ENCODE data around the gene WIPF2.

Gene WIPF2, protein sequence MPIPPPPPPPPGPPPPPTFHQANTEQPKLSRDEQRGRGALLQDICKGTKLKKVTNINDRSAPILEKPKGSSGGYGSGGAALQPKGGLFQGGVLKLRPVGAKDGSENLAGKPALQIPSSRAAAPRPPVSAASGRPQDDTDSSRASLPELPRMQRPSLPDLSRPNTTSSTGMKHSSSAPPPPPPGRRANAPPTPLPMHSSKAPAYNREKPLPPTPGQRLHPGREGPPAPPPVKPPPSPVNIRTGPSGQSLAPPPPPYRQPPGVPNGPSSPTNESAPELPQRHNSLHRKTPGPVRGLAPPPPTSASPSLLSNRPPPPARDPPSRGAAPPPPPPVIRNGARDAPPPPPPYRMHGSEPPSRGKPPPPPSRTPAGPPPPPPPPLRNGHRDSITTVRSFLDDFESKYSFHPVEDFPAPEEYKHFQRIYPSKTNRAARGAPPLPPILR

DNA sequence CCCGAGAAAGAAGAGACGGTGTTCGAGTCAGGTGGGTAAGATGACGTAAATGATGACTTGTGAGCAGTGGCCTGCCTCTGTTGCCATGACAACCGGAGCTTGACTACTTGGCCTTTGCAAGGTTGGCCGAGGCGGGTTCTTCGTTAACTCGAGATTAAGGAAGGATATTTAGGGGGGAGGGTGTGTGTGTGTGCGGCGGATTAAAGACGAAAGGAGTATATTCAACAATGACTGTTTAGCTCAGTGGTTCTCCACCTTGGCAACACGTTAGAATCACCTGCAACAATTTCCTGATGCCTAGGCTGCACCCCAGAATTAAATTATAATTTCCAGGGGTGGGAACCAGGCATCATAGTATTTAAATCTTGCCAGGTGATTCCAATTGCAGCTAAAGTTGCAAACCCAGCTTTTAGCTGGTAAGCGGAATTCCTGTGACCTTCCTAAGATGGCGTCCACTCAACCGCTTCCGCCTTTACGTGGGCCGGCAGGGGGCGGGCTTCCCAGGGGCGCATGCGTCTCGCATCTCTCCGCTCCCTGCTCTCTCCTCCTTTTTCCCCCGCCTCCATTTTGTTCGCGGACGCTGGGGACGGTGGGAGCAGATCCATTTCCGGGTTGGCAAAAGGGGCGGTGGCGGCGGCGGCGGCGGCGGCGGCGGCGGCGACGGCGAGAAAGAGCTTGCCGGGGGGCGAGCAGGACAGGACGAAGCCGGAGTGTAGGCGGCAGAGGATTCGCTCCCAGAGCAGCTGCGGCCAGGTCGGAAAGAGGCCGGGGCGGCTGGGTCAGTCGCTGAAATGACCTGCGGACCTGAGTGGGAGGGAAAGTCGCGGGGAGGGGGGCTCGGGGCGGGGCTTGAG, at the start of gene WIPF2:
Gene WIPF2 (plus strand): TSS at position 565 of the 854 bp plus-strand sequence. CDS start 37,156 bp downstream, outside the sequence.
- DNase-seq (ENCODE audit: low spot score), result peak; percentile 97

DNA sequence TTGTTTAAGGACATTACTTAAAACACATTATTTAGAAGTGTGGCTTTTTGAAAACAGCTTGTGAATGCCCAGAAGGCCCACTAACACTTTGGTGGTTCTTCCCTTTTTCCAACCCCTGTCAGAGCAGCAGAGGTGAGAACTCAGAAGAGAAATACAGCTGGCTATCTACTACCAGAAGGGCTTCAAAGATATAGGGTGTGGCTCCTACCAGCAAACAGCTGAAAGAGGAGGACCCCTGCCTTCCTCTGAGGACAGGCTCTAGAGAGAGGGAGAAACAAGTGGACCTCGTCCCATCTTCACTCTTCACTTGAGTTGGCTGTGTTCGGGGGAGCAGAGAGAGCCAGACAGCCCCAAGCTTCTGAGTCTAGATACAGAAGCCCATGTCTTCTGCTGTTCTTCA, 48.8 kb upstream of the WIPF2 start:
- no peak for DNase-seq (ENCODE audit: low spot score)

GRCh38 chr17:40171750-40172149, 47.4 kb upstream of the WIPF2 start:
- DNase-seq (ENCODE audit: low spot score), result no peak

DNA sequence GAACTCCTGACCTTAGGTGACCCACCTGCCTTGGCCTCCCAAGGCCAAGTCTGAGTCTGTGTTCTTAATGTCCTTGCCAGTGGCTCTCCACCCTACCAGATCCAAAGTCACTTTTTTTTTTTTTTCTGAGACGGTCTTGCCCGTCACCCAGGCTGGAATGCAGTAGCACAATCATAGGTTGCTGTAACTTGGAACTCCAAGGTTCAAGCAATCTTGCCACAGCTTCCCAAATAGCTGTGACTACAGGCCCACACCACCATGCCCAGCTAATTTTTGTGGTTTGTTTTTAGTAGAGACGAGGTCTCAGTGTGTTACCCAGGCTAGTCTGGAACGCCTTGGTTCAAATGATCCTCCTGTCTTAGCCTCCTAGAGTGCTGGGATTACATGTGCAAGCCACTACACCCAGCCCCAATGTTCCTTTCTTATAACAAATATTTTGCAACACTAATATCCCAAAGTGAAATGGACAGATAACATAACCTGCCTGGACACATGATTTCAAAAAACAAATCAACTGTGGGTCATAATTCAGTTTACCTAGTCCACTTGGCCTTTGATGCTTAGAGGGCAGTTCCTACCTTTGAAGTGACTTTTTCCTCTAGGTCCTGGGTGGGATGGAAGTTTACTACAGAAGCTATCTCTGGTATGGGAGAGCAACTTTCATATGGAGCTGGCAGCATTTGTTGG, 45.9 kb upstream of the WIPF2 start:
- DNase-seq (ENCODE audit: low spot score), result no peak

DNA sequence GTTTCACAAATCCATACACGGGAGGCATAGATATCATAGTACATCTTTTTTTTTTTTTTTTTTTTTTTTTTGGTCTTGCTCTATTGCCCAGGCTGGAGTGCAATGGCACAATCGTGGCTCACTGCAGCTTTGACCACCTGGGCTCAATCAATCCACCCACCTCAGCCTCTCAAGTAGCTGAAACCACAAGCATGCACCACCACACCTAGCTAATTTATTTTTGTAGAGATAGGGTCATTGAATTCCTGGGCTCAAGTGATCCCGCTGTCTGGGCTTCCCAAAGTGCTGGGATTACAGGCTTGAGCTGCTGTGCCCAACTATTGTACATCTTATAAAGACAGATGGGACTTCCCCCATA, 45.3 kb upstream of the WIPF2 start:
- DNase-seq (ENCODE audit: low spot score), result no peak

DNA sequence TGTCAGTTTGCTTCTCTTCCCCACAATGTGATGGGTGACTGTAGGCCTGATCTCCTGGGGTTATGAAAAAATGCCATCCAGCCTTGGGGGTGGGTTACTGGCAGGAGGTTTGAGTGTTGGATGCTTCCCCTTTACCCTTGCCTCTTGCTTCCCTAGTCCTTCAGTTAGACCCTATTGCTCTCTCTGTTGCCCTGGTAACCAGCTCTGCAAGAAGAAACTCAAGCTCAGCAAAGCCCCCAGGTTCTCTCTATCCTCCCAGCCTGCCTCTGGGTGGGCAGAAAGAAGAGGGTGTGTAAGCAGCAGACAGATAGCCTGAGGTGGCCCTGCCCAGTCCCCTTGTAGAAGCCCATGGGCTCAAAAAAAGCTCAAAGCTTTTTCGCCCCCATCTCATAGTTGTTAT, 44.6 kb upstream of the WIPF2 start:
- no peak for DNase-seq (ENCODE audit: low spot score)

GRCh38 chr17:40175928-40176753, 43.0 kb upstream of the WIPF2 start:
- no peak for DNase-seq (ENCODE audit: low spot score)

DNA sequence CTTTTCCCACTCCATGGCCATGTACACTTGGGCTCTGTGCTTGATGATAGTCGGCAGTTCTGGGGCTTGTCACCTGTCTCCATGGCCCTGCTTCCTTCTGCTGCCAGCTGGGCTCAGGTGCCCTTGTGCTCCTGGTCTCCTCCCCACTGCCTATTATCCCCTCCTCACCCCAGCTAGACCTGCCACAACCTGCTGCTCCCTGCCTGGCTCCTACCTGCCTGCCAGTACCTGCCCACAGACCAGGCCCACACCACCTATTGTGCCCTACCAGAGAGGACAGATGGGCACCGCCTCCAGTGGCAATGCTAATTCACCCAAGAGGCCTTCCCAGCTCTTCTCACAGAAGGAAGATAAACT, 42.4 kb upstream of the WIPF2 start:
- DNase-seq (ENCODE audit: low spot score), result no peak

GRCh38 chr17:40177275-40177874, 41.7 kb upstream of the WIPF2 start, which contains the start of gene RAPGEFL1:
TSS of gene RAPGEFL1 (plus strand) at chr17:40177470. CDS start at chr17:40177862, 392 bp downstream.
- DNase-seq (ENCODE audit: low spot score), result peak; percentile 83

- DNase-seq (ENCODE audit: low spot score), result no peak
Observed at GRCh38 chr17:40178021-40178601, 41.0 kb upstream of the WIPF2 start.

- no peak for DNase-seq (ENCODE audit: low spot score)
Observed at GRCh38 chr17:40178660-40179059, 40.4 kb upstream of the WIPF2 start.

DNA sequence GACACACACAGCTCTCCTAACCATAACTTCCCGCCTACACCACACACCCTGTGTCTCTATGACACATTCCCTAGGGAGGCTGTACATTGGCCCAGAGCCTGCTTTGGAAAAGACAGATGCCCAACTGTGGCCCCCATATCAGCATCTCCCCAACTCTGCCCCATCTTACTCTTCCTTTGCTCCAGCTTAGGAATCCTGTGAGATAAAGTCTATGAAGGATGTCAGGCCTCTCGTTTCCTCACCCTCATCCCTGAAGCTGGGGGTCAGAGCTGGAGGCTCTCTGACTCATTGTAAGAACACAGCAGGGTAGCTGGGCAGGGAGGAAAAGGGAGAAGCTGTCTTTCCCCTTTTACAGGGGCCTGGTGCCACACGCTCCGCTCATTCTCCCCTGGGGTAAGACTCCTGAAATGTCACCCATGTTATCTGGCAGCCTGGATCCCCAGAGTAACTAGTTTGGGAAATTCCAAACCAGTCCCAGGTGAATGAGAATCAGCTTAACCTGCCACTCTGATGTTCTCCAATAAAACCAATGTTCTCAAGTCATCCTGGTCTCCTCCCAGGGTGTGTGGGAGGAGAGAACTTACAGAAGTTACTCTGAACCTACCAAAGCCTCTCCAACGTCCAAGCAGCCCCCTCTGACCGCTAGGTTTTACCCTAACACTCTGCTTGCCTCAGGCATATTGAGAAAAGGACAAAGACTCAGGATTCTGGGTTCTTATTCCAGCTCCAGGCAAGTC, 39.0 kb upstream of the WIPF2 start:
- DNase-seq (ENCODE audit: low spot score), result no peak

DNA sequence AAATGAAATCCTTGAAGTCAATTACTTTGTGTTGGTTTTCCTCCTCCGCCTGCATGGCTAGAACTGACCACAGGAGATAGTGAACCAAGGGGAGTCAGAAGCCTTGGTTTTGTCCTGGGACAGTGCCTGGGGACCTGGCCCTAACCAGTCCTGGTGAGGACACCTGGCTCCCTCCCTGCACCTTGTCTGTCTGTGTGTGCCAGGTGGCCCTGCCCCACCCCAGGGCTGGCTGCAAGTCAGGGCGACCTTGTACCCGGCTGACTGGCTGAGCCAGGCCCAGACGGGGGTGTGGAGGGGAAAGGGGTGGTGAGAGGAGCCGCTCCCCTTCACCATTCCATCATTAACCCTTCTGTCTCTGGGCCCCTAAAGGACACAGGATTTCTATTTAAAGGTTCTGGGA, 38.4 kb upstream of the WIPF2 start:
- no peak for DNase-seq (ENCODE audit: low spot score)

DNA sequence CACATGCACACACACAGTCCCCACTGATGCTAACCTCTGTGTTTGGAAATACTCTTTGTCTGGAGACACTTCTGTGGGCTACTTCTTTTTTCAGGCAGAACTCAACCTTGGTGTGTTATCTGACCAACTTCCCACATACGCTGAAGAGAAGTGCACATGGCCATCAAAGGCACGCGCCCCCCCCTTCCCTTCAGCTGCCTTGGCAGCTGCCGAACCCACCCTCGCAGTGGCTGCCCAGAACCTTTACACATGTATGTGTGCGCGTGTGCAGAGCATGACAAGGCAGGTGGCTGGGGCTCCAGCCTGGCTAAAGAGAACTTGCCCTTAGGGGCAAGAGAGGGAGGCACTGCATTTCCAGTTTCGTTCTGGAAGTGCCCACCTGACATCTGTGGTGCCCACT, 37.9 kb upstream of the WIPF2 start:
- no peak for DNase-seq (ENCODE audit: low spot score)

- DNase-seq (ENCODE audit: low spot score), result no peak
Observed at GRCh38 chr17:40182606-40183005, 36.5 kb upstream of the WIPF2 start.

DNA sequence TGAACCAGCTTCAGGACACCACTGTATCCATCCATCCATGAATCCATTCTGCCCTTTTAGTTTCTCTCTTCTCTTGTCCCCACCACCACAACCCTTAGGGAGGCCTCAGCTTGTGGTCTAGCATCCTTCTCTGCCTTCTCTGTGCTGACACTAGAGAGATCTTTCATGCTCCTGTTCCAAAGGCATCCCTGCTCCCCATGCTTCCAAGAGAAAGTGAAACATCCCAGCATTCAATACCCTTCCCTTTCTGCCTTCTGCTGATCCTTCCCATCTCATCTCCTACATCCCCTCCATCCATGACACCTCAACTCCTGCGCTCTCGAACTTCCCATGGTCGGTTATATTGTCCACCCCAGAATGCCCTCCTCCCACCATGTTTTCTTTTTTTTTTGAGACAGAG, 31.9 kb upstream of the WIPF2 start:
- DNase-seq (ENCODE audit: low spot score), result no peak

- DNase-seq (ENCODE audit: low spot score), result no peak
Observed at GRCh38 chr17:40188694-40189093, 30.4 kb upstream of the WIPF2 start.

DNA sequence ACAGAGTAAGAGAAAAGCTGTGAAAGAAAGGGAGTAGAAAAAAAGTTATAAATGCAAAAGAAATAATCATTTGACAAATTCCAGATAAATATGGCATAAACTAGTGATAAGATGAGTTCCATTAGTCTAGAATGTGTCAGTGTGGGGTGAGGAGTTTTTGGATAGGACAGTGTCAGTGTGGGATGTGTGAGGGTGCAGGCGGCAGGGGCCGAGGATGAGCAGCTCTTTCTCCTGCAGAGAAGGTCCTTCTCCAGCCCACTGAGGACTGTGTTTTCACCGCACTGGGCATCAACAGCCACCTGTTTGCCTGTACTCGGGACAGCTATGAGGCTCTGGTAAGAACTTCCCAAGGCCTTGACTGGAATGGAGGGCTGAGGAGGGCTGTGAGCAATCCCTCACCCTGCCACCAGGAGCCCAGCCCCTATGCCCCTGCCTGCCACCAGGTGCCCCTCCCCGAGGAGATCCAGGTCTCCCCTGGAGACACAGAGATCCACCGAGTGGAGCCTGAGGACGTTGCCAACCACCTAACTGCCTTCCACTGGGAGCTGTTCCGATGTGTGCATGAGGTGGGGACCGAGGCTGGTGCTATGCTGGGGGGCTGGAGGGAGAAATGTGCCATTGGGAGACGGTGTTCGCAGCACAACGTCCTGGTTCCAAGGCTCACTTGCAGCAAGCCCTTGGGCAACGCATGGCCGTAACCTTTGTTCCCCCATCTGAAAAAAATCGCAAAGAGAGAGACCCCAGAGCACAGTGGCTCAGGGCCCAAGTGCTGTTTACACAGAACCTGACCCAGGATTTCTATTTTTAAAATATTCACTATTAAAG, 28.7 kb upstream of the WIPF2 start:
- DNase-seq (ENCODE audit: low spot score), result no peak
